Fibroblast of the aortic adventitia (primary cell): ENCODE results near the gene PRDM16. TPM values are rescaled to one million over a fixed set of nuclear protein-coding genes. Genes with fewer than 3 reads are reported as not detected.

Source experiments
- DNase-seq: peaks from one replicate; pipeline ENCODE4 v3.0.0-alpha.2; 2010; ENCODE audit warnings: low read depth
- H3K4me3 ChIP-seq: 2 replicates; pipeline ENCODE4 v1.5.1; 2011; ENCODE audit warnings: low read depth, mild to moderate bottlenecking, control low read depth, low read length, moderate library complexity
- CTCF ChIP-seq: IDR thresholded peaks from 2 replicates; pipeline ENCODE4 v1.5.1; 2011; ENCODE audit warnings: mild to moderate bottlenecking, low read length, control low read depth, inconsistent platforms; ENCODE audit not compliant: insufficient read depth
- total RNA-seq: library from RNA; depleted of rRNA; stranded (reverse); fragments of >200 nt; gene quantifications from 2 replicates; pipeline ENCODE4 v1.2.3, GENCODE V29; 2012; ENCODE audit warnings: low replicate concordance

PRDM16 gene
- total RNA-seq: 0.98 and 11.3 TPM in 2 replicates

DNA sequence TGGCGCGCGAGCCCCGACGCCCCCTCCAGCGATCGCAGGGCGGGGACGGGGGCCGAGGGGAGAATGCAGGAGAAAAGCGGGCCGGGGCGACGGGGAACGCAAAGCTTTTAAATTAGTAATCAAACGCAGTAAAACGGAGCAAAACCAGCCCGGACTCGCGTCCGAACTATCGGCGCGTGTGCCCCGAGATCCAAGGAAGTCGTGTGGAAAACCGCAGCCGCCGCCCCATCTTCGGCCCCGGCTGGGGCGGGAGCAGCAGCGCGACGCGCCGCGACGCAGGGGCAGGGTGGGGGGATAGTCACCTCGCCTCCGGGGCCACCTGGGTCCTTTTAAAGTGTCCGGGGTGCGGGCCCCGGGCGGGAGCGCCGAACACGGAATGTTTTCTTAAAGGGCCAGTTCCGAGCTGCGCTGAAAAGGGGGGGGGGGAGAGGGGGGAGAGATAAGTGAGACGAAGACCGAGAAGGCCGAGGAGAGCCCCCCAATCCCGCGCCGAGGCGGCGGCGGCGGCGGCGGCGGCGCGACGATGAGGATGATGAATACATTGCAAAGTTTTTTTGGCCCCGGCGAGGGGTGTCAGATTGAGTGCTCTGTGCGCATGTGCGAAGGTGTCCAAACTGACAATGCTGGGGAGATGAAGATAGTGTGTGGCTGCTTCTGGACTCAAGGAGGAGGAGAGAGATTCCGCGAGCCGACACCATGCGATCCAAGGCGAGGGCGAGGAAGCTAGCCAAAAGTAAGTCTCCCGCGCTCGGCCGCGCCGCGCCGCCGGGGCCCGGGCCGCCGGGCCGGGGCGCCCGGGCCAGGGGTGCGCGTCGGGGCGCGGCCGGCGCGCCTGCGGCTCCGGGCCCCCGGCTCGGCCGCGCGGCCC is at the start of gene PRDM16:
PRDM16 (plus strand) TSS at position 640 of the 868 bp plus-strand sequence; CDS start at position 697, 57 bp downstream.
- no peak for TF ChIP-seq CTCF
- H3K4me3 ChIP-seq: peak within 1 kb of the TSS; percentile 70
- DNase-seq: peak; percentile 68

DNA sequence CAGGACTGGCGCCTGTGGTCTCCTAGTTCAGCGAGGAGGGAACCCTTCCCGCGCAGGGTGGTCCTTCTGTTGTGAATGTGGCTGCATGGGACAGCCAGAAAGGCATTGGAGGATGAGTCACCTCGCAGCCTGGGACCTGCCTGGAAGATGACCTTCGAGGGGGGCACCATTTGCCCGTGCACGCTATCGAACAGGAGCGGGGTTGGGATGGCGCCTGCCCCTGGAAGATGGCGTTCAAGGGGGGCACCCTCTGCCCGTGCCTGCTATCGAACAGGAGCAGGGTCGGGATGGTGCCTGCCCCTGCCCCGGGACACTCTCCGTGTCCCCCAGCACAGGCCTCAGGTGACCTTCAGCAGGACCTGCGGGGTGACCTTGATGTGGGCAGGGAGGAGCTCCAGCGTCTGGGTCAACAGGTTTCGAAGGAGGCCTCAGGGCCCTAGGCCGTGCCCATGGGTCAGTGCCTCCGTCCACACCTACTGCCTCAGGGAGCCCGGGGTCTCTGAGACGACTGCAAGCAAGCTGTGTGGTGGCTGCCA is 49.4 kb upstream of the PRDM16 start:
- TF ChIP-seq CTCF: no peak
- H3K4me3 ChIP-seq: no peak overlapping the region
- DNase-seq: no peak

- no peak for TF ChIP-seq CTCF
- no peak for DNase-seq
- H3K4me3 ChIP-seq: no peak overlapping the region
Measured at GRCh38 chr1:3020263-3020909, 48.6 kb upstream of the PRDM16 start.

- no peak within 1 kb of the TSS for H3K4me3 ChIP-seq
- no peak for TF ChIP-seq CTCF
- DNase-seq: no peak
Measured at GRCh38 chr1:3021233-3021671, 47.8 kb upstream of the PRDM16 start, which contains the start of gene ACTRT2. TSS of gene ACTRT2 (plus strand) at chr1:3021467. CDS start at chr1:3021687, 220 bp downstream.

GRCh38 chr1:3021801-3022401 is 47.1 kb upstream of the PRDM16 start:
- no peak for DNase-seq
- no peak for TF ChIP-seq CTCF
- no peak overlapping the region for H3K4me3 ChIP-seq

GRCh38 chr1:3022511-3022973 is 46.5 kb upstream of the PRDM16 start:
- no peak for DNase-seq
- no peak overlapping the region for H3K4me3 ChIP-seq
- no peak for TF ChIP-seq CTCF
